Stimulated activated CD8-positive, alpha-beta memory T cell treated with anti-CD3 and anti-CD28 coated beads, Interleukin-4, amount 100 ng/mL, for 4 hours (primary cell): ENCODE measurements around the gene TRAM2.
A peak's percentile ranks its signal among the peaks of the same experiment; 100 is the strongest.

Experiments
- DNase-seq, 2 donors: peaks; one replicate each; pipeline ENCODE4 v3.0.0-alpha.2; 2020; ENCODE audit warnings: low read depth in 2 of 2, low spot score in 1 of 2

TRAM2 gene

GRCh38 chr6:52595000-52595795 is 18.3 kb upstream of the TRAM2 start:
- DNase-seq, result no peak

- DNase-seq, result no peak
Measured at GRCh38 chr6:52594221-52594620, 17.4 kb upstream of the TRAM2 start.

GRCh38 chr6:52591832-52592231 is 15.0 kb upstream of the TRAM2 start:
- no peak for DNase-seq

- DNase-seq, result no peak
Measured at GRCh38 chr6:52590152-52590891, 13.5 kb upstream of the TRAM2 start.

GRCh38 chr6:52588710-52589091 is 11.8 kb upstream of the TRAM2 start:
- DNase-seq, result no peak

- DNase-seq, result no peak
Measured at GRCh38 chr6:52588087-52588709, 11.3 kb upstream of the TRAM2 start.

GRCh38 chr6:52587001-52587400 is 10.1 kb upstream of the TRAM2 start:
- no peak for DNase-seq

GRCh38 chr6:52584203-52584602 is 7.3 kb upstream of the TRAM2 start:
- DNase-seq, result no peak

- no peak for DNase-seq
Measured at GRCh38 chr6:52582996-52583395, 6.1 kb upstream of the TRAM2 start.

GRCh38 chr6:52582446-52582845 is 5.6 kb upstream of the TRAM2 start:
- DNase-seq, result no peak

GRCh38 chr6:52580905-52581304 is 4.0 kb upstream of the TRAM2 start:
- no peak for DNase-seq

- DNase-seq, result no peak
Measured at GRCh38 chr6:52579006-52579660, 2.3 kb upstream of the TRAM2 start.

- DNase-seq, result no peak
Measured at GRCh38 chr6:52577778-52578463, 1.1 kb upstream of the TRAM2 start.

GRCh38 chr6:52576392-52577021 is 353 bp downstream of the TRAM2 start:
- DNase-seq, result peak; percentile 13 to 36

GRCh38 chr6:52576054-52576391 is 837 bp downstream of the TRAM2 start:
- no peak for DNase-seq

GRCh38 chr6:52575502-52575892 is 1.4 kb downstream of the TRAM2 start:
- no peak for DNase-seq

- DNase-seq, result peak; percentile 18 to 29
Measured at GRCh38 chr6:52574709-52575501, 2.0 kb downstream of the TRAM2 start.

- no peak for DNase-seq
Measured at GRCh38 chr6:52573295-52573694, 3.6 kb downstream of the TRAM2 start.

- no peak for DNase-seq
Measured at GRCh38 chr6:52572536-52572935, 4.3 kb downstream of the TRAM2 start.
